Neural cell (in vitro differentiated cells): ENCODE results near the gene SKAP1. TPM values are rescaled to one million over a fixed set of nuclear protein-coding genes. Genes with fewer than 3 reads are reported as not detected.
A peak's percentile ranks its signal among the peaks of the same experiment; 100 is the strongest.

Experiments
- H2AFZ ChIP-seq: fragments of 200-600, 300-800 bp; sonication (generic), shearing (Covaris generic); 2 replicates; pipeline ENCODE4 v1.6.0; 2014; ENCODE audit warnings: low read depth, mild to moderate bottlenecking, antibody characterized with exemption, low read length, moderate library complexity
- H3F3A ChIP-seq: fragments of 200-600 bp; shearing (Covaris generic); 2 replicates; pipeline ENCODE4 v1.6.1; 2016; ENCODE audit warnings: mild to moderate bottlenecking, moderate library complexity, mixed read lengths, antibody characterized with exemption, low read length; ENCODE audit not compliant: insufficient read depth, poor library complexity, severe bottlenecking
- H3K27ac ChIP-seq: fragments of 200-600, 300-800 bp; sonication (generic), shearing (Covaris generic); 2 replicates; pipeline ENCODE4 v1.5.1; 2014; ENCODE audit warnings: mild to moderate bottlenecking, low read length, moderate library complexity
- H3K27me3 ChIP-seq: fragments of 300-800, 200-600 bp; sonication (generic), shearing (Covaris generic); 2 replicates; pipeline ENCODE4 v1.6.0; 2014; ENCODE audit warnings: mild to moderate bottlenecking, low read depth, low read length, moderate library complexity; ENCODE audit not compliant: insufficient read depth
- H3K36me3 ChIP-seq: fragments of 300-800, 200-600 bp; sonication (generic), shearing (Covaris generic); 2 replicates; pipeline ENCODE4 v1.5.1; 2014; ENCODE audit warnings: mild to moderate bottlenecking, antibody characterized with exemption, low read length, moderate library complexity; ENCODE audit not compliant: insufficient read depth
- H3K4me2 ChIP-seq: fragments of 300-800, 200-600 bp; sonication (generic), shearing (Covaris generic); 2 replicates; pipeline ENCODE4 v1.6.0; 2014; ENCODE audit warnings: mild to moderate bottlenecking, low read length
- H3K4me3 ChIP-seq: fragments of 300-800, 200-600 bp; sonication (generic), shearing (Covaris generic); 2 replicates; pipeline ENCODE4 v1.5.1; 2014; ENCODE audit warnings: mild to moderate bottlenecking, low read length, moderate library complexity
- H3K79me2 ChIP-seq: fragments of 200-600 bp; shearing (Covaris generic); replicated peaks from 2 replicates; pipeline ENCODE4 v1.6.0; 2014; ENCODE audit warnings: mild to moderate bottlenecking, low read length, moderate library complexity; ENCODE audit not compliant: insufficient read depth
- H3K9ac ChIP-seq: fragments of 300-800, 200-600 bp; sonication (generic), shearing (Covaris generic); 2 replicates; pipeline ENCODE4 v1.6.1; 2016; ENCODE audit warnings: mild to moderate bottlenecking, low read length, mixed read lengths
- H3K9me2 ChIP-seq: fragments of 200-600 bp; shearing (Covaris generic); 2 replicates; pipeline ENCODE4 v1.6.1; 2016; ENCODE audit warnings: mild to moderate bottlenecking, low read length, mixed read lengths; ENCODE audit not compliant: insufficient read depth
- H3K9me3 ChIP-seq: fragments of 200-600, 300-800 bp; sonication (generic), shearing (Covaris generic); 2 replicates; pipeline ENCODE4 v1.6.1; 2016; ENCODE audit warnings: mild to moderate bottlenecking, mixed run types, low read length, moderate library complexity, mixed read lengths
- H4K20me1 ChIP-seq: fragments of 200-600 bp; shearing (Covaris generic); 2 replicates; pipeline ENCODE4 v1.6.1; 2016; ENCODE audit warnings: mild to moderate bottlenecking, mixed run types; ENCODE audit not compliant: insufficient read depth
- CTCF ChIP-seq: fragments of 450-650 bp; IDR thresholded peaks from 2 replicates; pipeline ENCODE4 v1.5.1; 2014; ENCODE audit warnings: antibody characterized with exemption, mild to moderate bottlenecking, moderate library complexity; ENCODE audit not compliant: poor library complexity, severe bottlenecking
- EP300 ChIP-seq: fragments of 450-650 bp; conservative IDR thresholded peaks from 2 replicates; pipeline ENCODE4 v1.6.1; 2014; ENCODE audit warnings: antibody characterized with exemption, mild to moderate bottlenecking, moderate library complexity; ENCODE audit not compliant: poor library complexity, severe bottlenecking
- EZH2 ChIP-seq: fragments of 200-600, 300-800 bp; shearing (Covaris generic), sonication (generic); IDR thresholded peaks from 2 replicates; pipeline ENCODE4 v1.6.1; 2014; ENCODE audit warnings: antibody characterized with exemption, low read length, borderline replicate concordance, mild to moderate bottlenecking; ENCODE audit not compliant: insufficient read depth, poor library complexity, severe bottlenecking
- MXI1 ChIP-seq: fragments of 450-650 bp; conservative IDR thresholded peaks from 2 replicates; pipeline ENCODE4 v1.6.1; 2014; ENCODE audit warnings: antibody characterized with exemption, mild to moderate bottlenecking; ENCODE audit not compliant: poor library complexity, severe bottlenecking
- POLR2AphosphoS5 ChIP-seq: IDR thresholded peaks from 2 replicates; pipeline ENCODE4 v1.6.1; 2012
- RAD21 ChIP-seq: fragments of 450-650 bp; conservative IDR thresholded peaks from 2 replicates; pipeline ENCODE4 v1.6.1; 2014; ENCODE audit warnings: antibody characterized with exemption, mild to moderate bottlenecking, moderate library complexity
- REST ChIP-seq: IDR thresholded peaks from 2 replicates; pipeline ENCODE4 v1.6.1; 2012; ENCODE audit warnings: borderline replicate concordance
- SMC3 ChIP-seq: fragments of 450-650 bp; conservative IDR thresholded peaks from 2 replicates; pipeline ENCODE4 v1.6.1; 2014; ENCODE audit warnings: antibody characterized with exemption, mild to moderate bottlenecking, moderate library complexity; ENCODE audit not compliant: poor library complexity
- TAF1 ChIP-seq: IDR thresholded peaks from 2 replicates; pipeline ENCODE4 v1.6.1; 2012; ENCODE audit warnings: low read depth
- polyA plus RNA-seq: library from polyadenylated mRNA; depleted of rRNA; stranded (reverse); fragments of >200 nt; gene quantifications from 2 replicates; pipeline ENCODE4 v1.2.3, GENCODE V29; 2014

Gene SKAP1
- polyA plus RNA-seq, 1 donor from 2014 or later = 0.63 TPM

GRCh38 chr17:48191362-48191761 lies 238.7 kb downstream of the SKAP1 start:
- Histone ChIP-seq H3K36me3 (no peaks in the 10 kb centered on the region), H3K79me2 (no peaks in the 10 kb centered on the region), H3K4me3 (no peak overlapping the region), H3K9me2 (no peaks in the 10 kb centered on the region), H3K9me3 (no peaks in the 10 kb centered on the region), H4K20me1 (no peaks in the 10 kb centered on the region), H3K27me3 (no peaks in the 10 kb centered on the region), H3K9ac (peak overlapping the region; percentile 8), H3K27ac (peak overlapping the region; percentile 82), H3F3A (no peaks in the 10 kb centered on the region), H2AFZ (no peak overlapping the region), H3K4me2 (no peak overlapping the region)
- TF ChIP-seq POLR2AphosphoS5 (no peak), CTCF (no peak), RAD21 (no peak), EZH2 (no peak), SMC3 (no peak), MXI1 (no peak), TAF1 (no peak), REST (no peak), EP300 (no peak)

DNA sequence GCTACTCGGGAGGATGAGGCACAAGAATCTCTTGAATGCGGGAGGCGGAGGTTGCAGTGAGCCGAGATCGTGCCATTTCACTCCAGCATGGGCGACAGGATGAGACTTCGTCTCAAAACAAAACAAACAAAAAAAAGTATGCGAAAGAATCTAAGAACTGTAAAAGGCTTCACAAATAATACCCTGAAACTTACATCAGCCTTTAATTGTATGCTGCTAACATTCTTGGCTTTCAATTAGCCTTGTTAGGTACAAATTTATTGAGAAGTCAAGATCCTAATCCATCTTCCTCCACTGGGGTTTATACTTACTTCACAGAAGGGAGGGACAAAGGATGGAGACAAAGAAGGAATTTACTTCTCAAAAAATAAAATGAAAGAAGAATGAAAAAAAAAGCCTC lies 239.1 kb downstream of the SKAP1 start:
- H3F3A ChIP-seq = no peaks in the 10 kb centered on the region
- H2AFZ ChIP-seq = no peak overlapping the region
- H3K9me3 ChIP-seq = no peaks in the 10 kb centered on the region
- no peak overlapping the region for H3K4me3 ChIP-seq
- no peak overlapping the region for H3K9ac ChIP-seq
- TF ChIP-seq TAF1 = no peak
- TF ChIP-seq RAD21 = no peak
- no peak for TF ChIP-seq EP300
- no peak for TF ChIP-seq REST
- no peak for TF ChIP-seq SMC3
- no peak for TF ChIP-seq POLR2AphosphoS5
- H4K20me1 ChIP-seq = no peaks in the 10 kb centered on the region
- no peaks in the 10 kb centered on the region for H3K36me3 ChIP-seq
- no peak overlapping the region for H3K4me2 ChIP-seq
- no peaks in the 10 kb centered on the region for H3K79me2 ChIP-seq
- H3K27ac ChIP-seq = peak overlapping the region; percentile 82
- no peaks in the 10 kb centered on the region for H3K27me3 ChIP-seq
- no peaks in the 10 kb centered on the region for H3K9me2 ChIP-seq
